Epidermal melanocyte (primary cell): ENCODE results near the gene STEAP3.
"Not testable (repeated sequence)": the region's sequence is repeated elsewhere in the genome, so short reads cannot be mapped to it uniquely, and the experiment has no call there.

Experiments used
- DNase-seq: peaks from one replicate; pipeline ENCODE4 v3.0.0; 2011; ENCODE audit warnings: low spot score; ENCODE audit not compliant: insufficient read length

STEAP3 gene

DNA sequence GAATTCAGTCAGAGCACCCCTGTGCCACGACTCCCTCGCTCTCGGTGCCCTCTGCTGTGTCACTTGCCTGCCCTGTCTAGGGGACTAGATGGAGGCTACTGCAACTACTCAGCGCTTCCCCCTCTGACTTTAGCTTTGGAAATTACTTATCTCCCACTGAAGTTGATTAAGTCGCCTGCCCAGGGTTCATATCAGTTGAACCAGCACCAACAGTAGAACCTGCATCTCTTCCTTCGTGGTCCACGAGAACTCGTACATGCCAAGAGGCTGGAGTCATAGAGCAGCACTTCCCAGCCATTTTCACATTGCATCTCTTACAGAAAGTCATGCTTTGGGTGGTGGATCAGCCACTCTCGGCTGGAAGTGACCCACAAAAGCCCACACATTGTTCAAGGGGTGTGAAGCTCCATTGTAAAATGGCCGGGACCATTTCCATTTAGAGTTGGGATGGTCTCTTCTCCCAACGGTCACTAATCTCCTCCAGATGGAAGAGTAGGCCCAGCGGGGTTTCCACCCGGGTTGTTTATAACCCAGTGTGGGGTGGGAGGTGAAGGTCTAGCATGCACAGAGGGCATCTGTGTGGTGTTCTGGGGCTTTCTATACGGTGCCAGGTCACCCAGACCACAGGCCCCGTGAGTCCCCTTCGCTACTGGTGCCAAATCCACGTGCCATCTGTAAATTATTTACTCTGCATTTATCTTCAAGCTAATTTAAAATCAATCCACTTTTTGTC lies 38.0 kb downstream of the STEAP3 start:
- no peak for DNase-seq

DNA sequence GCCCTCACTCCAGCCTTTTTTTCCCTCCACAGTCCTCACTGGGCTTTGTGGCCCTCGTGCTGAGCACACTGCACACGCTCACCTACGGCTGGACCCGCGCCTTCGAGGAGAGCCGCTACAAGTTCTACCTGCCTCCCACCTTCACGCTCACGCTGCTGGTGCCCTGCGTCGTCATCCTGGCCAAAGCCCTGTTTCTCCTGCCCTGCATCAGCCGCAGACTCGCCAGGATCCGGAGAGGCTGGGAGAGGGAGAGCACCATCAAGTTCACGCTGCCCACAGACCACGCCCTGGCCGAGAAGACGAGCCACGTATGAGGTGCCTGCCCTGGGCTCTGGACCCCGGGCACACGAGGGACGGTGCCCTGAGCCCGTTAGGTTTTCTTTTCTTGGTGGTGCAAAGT lies 39.4 kb downstream of the STEAP3 start:
- DNase-seq = no peak

DNA sequence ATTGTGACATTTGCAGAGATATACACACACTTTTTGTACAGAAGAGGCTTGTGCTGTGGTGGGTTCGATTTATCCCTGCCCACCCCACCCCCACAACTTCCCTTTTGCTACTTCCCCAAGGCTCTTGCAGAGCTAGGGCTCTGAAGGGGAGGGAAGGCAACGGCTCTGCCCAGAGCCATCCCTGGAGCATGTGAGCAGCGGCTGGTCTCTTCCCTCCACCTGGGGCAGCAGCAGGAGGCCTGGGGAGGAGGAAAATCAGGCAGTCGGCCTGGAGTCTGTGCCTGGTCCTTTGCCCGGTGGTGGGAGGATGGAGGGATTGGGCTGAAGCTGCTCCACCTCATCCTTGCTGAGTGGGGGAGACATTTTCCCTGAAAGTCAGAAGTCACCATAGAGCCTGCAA lies 40.0 kb downstream of the STEAP3 start:
- DNase-seq = no peak

DNA sequence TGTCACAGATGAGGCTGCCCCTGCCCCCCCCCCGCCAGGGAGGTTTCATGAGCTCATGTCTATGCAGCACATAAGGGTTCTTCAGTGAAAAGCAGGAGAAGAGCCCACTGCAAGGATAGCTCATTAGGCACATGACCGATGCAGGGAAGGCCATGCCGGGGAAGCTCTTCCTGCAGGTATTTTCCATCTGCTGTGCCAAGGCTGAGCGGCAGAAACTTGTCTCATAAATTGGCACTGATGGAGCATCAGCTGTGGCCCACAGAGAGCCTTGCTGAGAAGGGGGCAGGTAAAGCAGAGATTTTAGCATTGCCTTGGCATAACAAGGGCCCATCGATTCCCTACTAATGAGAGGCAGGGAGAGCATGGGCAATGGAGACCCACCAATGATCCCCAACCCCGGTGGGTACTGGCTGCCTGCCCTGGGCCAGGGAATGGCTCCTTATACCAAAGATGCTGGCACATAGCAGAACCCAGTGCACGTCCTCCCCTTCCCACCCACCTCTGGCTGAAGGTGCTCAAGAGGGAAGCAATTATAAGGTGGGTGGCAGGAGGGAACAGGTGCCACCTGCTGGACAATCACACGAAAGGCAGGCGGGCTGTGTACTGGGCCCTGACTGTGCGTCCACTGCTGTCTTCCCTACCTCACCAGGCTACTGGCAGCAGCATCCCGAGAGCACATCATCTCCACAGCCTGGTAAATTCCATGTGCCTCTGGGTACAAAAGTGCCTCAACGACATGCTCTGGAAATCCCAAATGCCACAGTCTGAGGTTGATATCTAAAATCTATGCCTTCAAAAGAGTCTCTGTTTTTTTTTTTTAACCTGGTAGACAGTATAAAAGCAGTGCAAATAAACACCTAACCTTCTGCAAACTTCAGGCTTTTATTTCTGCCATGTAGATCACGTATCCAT lies 41.4 kb downstream of the STEAP3 start:
- no peak for DNase-seq

DNA sequence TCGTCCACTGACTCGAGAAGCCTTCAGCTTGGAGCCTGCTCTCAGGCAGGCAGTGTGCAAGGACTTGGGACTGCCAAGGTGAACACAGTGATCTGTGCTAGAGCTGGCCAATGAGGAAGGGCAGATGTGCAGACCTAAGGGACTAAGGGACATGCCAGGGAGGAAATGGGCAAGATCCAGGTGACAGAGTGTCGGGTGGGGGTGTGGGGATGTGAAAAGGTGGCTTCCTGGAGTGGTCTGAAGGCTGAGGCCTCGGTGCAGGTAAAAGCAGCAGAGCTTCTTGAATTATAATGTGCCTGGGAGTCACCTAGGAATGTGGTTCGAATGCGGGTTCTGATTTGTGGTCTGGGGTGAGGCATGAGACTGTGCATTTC lies 42.0 kb downstream of the STEAP3 start:
- DNase-seq = no peak

DNA sequence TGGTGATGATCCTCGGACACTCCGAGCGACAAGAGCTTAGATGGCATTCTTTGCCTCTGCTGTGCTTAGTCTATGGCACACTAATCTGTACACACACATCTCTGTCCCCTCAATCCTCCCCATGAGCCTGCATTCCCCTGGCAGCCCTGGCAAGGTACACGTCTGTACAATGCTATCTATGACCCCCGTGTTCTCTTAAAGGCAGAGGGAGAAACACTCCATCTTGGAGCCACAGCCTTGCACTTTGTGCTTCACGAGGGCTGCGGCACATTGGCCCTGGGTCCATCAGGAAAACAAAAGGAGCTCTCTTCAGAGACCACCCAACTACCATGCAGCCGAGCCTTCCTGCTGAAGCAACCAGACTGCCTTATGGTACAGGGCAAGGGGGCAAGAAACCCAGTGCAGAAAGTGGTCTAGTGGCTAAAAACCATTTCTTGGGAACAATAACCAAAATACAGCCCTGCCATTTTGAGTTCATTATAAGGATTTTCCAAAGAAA lies 42.5 kb downstream of the STEAP3 start:
- no peak for DNase-seq

DNA sequence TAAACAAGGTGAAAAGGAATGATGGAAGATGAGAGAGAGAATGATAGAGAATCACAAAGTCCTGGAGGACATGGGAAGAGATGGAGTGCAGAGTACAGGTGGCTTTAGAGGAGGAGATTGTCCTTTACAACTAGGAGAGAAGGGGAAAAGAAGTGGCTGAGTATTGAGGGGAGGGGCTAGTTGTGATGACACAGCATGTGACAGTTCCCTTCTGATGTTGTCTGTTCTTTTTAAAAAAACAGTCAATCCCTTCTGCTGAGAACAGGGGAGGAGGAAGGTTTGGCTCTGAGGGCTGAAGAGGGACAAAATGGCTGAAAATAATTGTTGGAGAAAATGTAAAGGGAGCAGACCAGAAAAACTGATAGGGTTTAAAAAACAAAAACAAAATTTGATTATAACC lies 44.0 kb downstream of the STEAP3 start:
- DNase-seq = no peak

DNA sequence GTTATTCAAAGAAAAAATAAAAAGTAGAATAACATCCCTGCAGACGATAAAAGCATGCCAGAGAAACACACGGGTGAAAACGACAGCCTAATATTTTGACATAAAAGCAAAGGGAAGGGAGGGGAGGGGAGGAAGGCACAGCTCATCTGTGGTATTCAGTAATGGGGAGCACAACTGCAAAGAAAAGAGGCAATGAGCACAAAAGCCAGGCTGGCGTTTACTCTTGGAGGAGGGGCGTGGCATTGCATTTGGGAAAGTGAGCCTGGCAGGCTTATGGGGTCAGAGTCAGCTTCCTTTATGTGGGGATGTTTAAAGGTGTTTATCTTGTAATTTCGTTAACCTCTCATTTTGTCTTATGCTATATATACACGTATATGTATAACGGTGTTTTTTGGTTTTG lies 53.2 kb downstream of the STEAP3 start:
- DNase-seq = no peak

DNA sequence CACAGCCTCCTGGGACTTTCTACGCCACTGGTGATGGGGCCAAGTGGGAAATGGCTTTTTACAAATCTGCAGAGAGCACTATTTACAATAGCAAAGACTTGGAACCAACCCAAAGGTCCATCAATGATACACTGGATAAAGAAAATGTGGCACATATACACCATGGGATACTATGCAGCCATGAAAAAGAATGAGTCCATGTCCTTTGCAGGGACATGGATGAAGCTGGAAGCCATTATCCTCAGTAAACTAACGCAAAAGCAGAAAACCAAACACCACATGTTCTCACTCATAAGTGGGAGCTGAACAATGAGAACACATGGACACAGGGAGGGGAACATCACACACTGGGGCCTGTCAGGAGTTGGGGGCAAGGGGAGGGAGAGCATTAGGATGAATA lies 54.8 kb downstream of the STEAP3 start:
- DNase-seq = not testable (repeated sequence)

DNA sequence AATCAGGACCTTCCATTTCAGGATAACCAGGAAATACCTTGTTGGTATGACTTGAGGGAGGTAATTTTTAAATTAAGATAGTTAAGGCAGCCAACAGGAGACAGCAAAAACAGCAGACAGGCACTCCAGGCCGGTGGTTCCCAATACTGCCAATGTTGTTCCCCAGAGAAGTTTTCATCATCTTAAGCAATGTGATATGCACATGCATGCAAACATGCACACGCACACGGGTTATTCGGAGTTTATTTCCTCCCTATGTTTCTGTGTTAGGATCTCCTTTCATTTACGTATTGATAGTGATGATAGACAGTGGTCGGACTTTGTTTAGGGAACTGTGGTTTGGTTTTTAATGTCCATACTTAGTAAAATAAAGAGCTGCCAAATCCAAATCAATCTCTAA lies 55.3 kb downstream of the STEAP3 start:
- no peak for DNase-seq

DNA sequence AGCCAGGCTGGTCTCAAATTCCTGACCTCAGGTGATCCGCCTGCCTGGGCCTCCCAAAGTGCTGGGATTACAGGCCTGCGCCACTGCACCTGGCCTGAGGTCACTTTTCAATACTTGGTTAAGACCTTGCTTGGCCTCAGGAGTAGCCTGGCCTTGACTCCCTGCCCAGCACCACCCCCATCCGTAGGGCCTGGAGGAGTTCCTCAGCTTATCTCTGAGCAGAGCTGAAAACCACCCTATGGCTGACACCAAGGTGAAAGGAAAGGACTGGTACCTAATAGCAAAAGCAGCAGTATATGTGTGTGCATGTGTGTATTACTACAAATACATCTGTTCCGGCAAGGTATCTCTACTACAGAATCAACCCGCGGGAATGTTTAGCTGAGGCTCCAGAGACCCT lies 56.0 kb downstream of the STEAP3 start:
- no peak for DNase-seq

DNA sequence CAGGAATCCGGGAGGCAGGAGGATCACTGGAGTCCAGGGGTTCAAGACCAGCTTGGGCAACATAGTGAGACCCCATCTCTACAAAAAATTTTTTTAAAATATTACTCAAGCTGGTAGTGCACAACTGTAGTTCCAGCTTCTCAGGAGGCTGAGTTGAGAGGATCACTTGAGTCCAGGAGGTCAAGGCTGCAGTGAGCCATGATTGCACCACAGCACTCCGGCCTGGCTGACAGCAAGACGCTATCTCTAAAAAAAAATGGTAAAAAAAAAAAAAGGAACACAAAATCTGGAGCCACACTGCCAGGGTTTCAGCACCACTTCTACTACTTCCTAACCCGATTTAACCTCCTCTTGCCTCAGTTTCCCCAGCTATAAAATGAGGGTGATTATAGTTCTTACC lies 57.0 kb downstream of the STEAP3 start:
- DNase-seq = no peak

DNA sequence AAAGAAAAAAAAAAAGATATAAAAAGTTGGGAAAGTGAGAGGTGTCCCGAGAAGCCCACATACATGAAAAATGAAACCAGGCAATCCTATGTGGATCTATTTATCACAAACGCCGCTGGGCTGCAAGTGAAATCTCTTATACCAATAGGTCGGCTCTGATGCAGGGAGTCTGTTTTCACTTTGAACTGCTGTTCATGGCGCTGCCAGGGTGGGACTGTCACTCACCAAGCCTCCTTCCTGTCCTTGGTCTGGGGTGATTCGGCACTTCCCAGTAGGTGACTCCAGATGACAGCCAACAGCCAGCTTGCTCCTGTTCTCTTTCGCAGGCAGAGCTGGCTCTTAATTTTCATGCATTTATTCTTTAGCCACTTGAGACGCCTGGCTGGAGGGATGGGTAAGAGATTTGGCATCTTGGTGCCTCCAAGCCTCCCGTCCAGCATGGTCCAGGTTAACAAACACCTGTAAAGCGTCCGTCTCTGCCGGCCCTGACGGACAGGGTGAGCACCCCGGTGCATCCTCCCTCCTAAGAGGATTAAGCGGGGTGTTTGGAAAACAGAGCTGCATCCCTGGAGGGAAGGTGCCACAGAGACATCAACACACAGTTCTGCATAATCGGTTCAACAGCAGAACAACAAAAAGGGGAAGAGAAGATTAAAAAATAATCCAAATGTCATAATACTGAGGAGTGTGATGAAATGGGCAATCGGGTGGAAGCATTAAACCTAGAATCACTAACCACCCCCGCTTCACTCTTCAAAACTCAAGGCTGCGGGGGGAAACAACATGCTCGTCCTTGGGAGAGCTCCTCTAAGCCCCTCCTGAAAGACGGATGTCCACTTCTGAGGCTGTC lies 58.7 kb downstream of the STEAP3 start:
- DNase-seq = no peak

DNA sequence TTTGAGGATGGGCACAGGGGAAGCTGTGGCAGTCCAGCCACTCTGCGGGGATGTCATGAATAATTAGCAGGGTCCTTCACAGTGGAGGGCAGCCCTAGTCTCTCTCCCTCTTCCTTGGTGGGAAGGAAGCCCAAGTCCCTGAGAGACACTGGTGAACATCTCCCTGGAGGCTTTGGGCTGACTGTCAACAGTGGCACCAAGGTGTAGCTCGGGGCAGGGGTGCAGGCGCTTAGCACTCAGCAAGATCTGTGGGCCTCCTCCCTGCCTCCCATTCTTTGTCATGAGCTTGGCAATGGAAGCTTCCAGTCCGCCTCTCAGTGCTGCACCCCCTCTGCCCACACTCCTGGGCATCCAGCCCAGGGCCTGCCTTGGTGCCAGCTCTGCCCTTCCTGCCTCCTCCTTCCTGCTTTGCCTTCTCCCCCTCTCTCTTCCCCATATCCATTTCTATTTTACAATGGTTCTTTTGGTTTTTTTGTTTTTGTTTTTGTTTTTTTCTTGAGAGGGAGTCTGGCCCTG lies 59.4 kb downstream of the STEAP3 start:
- no peak for DNase-seq

DNA sequence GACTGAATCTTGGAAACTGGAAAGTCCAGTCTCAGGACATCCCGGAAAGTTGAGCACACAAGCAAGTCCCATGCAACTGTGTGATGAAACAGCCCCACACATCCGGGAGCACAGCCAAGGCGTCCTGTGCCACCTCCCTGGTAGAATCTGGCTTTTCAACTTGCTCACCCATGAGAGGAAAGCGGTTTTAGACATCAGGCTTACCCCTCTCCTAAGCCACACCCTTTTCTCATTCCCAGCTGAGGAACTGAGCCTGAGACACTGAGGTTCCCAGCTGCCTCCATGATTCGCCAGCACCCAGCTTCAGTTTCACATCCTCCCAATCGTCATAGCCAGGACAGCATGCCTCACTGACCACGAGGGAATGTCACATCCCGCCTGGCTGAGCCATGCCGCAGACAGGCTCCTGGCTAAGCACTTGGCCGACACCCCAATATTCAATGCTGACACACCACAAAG lies 60.3 kb downstream of the STEAP3 start:
- DNase-seq = no peak

DNA sequence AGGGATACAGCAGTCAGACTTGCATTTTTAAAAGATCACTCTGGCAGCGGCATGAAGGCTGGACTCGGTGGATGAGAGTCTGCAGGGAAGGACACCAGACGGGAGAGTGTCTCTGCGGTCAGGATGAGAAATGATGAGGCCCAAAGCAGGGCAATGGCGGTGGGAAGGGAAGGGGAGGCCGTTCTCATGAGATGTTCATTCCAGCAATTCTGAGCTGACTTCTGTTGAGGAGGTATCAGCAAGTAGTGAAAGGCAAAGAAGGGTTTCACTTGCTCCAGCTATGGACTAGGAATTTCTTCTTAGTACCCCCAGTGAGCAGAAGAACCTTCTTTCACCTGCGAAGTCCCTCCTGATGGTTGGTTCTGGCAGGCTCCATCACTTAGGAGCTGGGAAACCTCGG lies 63.0 kb downstream of the STEAP3 start:
- no peak for DNase-seq

DNA sequence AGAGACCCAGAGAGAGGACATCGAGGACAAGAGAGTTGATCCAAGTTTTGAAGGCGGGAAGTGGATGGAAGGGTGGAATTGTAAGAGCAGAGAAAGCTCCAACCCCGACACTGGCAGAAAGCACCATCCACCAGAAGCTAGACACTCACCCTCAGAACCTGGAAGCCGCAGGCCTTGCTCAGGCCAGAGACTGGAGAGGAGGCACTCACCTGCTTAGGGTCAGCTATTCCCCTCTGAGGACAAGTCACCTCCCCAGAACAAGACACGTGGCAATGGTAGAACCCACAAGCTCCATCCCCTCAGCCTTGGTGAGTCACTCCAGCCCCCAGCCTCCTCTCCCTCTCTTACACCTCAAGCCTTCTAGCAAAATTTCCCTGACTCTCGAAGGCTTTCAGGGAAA lies 64.9 kb downstream of the STEAP3 start:
- DNase-seq = no peak

DNA sequence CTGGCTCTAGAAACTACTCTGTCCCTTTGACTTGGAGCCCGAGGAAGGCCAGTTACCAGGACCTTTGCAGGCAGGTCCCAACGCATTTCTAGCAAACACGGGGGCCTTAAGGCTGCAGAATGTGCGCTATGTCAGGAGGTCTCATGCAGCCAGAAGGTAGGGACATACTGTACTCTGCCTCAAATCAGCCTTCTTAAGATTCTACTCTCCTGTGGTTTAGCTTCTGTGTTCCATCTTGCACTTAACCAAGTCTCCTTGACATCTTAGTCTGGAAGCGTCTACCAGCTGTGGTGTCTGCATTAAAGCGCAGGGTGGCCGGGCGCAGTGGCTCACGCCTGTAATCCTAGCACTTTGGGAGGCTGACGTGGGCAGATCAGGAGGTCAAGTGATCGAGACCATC lies 65.5 kb downstream of the STEAP3 start:
- DNase-seq = no peak

DNA sequence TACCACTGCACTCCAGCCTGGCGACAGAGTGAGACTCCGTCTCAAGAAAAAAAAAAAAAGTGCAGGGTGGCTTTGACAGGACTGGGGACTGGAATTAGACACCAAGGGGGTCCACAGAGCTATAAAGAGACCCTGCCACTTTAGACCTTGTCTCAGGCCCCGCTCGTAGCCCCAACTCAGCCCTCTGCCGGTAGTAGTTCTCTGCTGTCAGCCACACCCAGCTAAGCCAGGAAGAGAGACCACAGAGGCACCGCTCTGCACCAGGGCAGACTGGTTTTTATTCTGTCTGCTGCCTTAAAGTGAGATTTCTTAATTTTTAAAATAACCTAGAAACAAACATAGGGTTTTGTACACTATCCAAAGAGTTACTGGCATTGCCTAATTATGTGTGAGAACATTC lies 66.0 kb downstream of the STEAP3 start:
- DNase-seq = no peak

DNA sequence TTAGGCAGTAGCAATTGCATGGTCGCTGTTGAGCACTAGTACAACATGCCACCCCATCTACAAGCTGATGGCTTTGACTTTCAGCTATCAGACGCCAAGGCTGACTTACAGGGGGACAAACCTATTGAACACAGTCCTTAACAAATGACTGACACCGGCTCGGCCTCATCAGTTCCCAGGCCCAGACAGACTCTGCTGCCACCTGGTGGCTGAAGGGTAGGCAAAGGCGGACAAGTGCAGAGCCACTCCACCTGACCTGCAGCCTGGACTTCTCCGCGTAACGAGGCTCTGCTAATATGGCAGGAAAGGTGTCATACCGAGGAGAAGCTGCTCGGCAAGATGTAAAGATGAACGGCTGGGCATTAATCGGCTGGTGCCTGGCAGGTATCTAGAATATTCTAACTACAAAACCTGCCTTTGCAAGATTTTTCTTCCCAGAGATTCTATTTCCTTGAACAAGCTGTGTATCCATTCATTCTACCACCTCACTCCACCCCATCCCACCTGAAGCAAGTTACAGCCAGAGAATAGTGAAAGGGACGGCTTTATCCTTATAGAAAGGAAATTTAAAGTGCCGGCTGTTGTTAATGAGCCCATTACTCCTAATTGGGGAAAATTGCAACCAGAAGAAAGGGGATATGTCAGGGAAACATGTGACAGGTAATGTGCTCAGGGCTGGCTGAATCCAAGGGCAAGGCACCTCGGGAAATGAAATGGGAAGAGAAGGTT lies 67.4 kb downstream of the STEAP3 start:
- DNase-seq = peak; percentile 37
